ENCODE data around the gene KCNE1.

DNA sequence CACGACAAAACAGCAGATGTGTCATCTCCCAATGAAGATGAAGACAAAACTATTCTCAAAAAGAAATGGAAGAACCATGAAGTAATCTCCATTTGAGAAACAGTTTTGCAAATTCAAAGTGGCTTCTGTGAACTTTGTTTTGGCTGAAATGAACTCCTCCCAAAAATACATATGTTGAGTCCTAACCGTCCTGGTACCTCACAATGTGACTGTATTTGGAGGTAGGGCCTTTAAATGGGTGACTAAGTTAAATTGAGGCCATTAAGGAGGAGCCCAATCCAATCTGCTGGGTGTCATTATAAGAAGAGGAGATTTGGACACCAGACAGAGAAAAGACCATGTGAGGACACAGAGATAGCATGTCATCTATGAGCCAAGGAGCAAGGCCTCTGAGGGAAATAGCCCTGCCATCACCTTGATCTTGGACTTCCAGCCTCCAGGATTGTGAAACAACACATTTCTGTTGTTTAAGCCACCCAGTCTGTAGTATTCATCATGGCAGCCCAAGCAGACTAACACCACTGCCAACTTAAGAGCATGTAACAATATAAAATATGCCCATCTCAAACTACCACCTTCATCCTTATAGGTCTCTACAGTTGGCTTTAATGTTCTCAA is 38.3 kb upstream of the KCNE1 start:
- TF ChIP-seq, protein P1, sequence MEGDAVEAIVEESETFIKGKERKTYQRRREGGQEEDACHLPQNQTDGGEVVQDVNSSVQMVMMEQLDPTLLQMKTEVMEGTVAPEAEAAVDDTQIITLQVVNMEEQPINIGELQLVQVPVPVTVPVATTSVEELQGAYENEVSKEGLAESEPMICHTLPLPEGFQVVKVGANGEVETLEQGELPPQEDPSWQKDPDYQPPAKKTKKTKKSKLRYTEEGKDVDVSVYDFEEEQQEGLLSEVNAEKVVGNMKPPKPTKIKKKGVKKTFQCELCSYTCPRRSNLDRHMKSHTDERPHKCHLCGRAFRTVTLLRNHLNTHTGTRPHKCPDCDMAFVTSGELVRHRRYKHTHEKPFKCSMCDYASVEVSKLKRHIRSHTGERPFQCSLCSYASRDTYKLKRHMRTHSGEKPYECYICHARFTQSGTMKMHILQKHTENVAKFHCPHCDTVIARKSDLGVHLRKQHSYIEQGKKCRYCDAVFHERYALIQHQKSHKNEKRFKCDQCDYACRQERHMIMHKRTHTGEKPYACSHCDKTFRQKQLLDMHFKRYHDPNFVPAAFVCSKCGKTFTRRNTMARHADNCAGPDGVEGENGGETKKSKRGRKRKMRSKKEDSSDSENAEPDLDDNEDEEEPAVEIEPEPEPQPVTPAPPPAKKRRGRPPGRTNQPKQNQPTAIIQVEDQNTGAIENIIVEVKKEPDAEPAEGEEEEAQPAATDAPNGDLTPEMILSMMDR (IDR thresholded peaks at IDR 0.05; ENCODE audit: borderline replicate concordance, extremely low read depth, low read length, poor library complexity, severe bottlenecking): no peak
- TF ChIP-seq EZH2 (IDR thresholded peaks at IDR 0.05; ENCODE audit: borderline replicate concordance, low read depth, low read length, severe bottlenecking): no peak

All from DND-41 (cell line).